NCI-H2227 (cell line): ENCODE measurements around the gene CAP1.
"Not testable (repeated sequence)": the region's sequence is repeated elsewhere in the genome, so short reads cannot be mapped to it uniquely, and the experiment has no call there.

Experiments used
- DNase-seq: peaks from one replicate; lab custom pipeline; 2025; ENCODE audit not compliant: unreplicated experiment; lab: John Stamatoyannopoulos, UW

Gene CAP1

DNA sequence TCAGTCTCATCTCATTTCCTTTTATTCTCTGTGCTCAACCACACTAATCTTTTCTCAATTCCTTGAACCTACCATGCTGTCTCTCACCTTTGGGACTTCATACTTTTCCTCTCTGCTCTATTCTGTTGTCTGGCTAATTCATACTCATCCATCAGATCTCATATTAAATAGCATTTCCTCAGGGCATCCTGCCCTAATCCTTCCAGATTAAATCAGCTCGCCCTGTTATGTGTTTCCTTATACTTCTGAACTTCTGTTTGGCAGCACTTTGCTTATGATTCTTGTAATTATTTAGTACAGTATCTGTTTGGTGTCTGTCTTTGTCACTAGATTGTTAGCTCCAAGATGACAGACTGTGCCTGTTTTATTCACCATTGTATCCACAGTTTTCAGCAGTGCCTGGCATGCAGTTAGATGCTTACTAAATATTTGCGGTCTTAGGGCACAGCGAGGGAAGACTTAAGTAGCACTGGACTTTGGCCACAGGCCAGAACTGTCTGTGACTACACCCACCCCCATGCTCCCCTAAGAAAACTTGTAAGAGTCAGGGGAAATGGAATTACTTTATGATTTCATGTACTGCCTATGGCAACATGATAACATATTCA is 9.9 kb upstream of the CAP1 start:
- no peak for DNase-seq

DNA sequence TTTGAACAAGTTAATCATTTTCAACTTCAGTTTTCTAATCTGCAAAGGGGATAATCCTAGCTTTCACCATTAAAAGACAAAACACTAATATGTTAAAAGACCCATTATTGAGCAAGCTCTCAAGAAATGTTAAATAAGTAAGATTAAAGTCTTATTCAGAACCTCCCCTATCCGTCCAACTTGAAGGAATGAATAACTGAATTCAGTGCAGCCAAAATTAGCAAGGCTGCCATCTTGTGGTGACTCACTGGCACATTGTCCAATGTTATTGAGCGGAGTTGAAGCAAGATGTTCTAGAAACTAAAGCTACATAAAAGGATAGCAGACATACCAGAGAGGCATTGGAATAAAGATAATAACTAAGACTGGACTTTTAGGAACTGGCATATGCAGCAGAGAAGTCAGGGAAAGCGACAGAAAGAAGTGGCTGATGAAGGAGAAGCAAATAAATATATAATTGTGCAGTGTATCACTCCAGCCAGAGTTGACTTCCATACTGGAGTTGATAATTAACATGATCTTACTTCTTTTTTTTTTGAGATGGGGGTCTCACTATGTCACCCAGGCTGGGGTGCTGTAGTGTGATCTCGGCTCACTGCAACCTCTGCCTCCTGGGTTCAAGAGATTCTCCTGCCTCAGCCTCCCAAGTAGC is 8.2 kb upstream of the CAP1 start:
- DNase-seq: peak; percentile 66

DNA sequence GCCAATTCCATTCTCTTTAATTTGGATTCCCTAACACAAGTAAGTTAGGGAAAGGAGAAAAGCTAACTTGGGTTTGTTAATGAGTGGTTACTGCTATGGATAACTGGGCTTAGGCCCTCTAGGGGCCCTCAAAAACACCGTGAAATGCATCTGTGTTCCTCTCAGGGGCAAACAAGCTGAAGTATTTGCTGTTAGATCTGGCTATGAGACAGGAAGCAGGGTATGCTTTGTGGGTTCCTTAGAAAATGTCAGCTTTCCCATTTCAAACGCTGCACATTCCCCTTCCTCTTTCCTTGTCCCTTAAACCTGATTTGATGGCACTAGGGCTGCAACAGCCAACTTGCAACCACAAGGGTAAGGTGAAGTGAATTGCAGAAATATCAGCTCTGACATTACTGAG is 5.7 kb upstream of the CAP1 start:
- DNase-seq: no peak

DNA sequence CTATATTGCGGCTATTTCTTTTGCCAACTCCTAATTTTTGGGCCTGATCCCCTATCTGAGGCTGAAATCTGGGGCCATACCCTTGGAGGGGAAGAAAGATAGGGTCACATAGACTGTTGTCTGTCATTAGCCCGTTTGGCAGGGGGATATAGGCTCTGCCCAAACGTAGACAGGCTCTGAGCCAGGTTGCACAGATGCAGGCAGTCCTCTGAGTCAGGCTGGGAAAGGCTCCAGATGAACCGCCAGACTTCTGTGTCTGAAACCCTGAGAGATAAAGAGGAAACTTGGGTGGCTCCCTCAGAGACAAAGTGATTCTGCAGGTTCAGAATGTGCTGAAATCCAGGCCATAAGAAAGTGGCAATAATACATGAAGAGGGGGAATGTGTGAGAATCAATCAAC is 4.0 kb upstream of the CAP1 start:
- no peak for DNase-seq

DNA sequence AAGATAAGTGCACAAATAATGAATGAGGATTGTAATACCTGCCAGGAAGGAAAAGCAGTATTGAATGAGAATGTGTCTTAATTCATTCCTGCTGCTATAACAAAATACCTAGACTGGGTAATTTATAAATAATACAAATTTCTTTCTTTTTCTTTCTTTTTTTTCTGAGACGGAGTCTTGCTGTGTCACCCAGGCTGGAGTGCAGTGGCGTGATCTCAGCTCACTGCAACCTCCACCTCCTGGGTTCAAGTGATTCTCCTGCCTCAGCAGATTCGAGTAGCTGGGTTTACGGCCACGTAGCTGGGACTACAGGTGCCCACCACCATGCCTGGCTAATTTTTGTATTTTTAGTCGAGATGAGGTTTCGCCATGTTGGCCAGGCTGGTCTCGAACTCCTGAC is 3.3 kb upstream of the CAP1 start:
- not testable (repeated sequence) for DNase-seq

DNA sequence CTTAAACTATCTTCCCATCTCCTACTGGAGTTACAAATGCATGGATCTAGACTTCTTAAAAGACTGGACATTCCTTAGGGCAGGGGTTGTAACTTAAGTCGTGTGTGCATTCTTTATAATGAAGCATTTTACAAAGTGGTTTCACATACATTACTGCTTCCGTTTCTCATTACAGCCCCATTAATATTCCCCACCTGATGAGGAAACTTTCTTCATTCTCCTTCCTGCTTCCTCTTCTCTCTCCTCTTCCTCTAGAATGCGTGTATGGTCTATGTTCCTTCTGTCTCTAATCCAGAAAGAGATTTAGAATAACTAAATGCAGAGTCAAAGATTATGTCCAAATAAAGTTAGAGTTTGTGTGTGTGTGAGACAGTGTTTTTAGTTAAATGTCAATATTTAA is 1.8 kb upstream of the CAP1 start:
- no peak for DNase-seq

DNA sequence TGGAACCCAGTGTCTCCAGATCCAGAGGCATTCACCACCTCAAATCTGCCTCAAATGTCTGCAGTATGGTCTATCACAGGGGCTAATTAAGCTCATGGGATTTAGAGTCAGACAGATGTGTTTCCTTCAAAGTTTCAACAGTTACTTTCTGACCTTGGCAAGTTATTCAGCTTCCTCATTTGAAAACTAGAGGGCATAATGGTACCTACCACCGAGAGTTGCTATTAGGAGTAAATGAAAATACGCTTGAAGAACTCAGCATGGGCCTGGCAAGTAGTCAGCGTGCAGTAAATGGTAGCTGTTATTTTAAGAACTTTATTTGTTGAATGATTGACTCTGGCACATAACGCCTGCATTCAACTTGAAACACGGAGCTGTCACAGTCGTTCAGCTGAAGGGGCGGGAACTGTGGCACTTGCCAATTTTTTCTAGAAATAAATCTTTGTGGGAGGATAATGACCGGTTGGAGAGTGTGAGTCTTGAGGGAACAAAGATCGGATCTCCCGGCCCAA is 1.2 kb upstream of the CAP1 start:
- peak; percentile 88 for DNase-seq

DNA sequence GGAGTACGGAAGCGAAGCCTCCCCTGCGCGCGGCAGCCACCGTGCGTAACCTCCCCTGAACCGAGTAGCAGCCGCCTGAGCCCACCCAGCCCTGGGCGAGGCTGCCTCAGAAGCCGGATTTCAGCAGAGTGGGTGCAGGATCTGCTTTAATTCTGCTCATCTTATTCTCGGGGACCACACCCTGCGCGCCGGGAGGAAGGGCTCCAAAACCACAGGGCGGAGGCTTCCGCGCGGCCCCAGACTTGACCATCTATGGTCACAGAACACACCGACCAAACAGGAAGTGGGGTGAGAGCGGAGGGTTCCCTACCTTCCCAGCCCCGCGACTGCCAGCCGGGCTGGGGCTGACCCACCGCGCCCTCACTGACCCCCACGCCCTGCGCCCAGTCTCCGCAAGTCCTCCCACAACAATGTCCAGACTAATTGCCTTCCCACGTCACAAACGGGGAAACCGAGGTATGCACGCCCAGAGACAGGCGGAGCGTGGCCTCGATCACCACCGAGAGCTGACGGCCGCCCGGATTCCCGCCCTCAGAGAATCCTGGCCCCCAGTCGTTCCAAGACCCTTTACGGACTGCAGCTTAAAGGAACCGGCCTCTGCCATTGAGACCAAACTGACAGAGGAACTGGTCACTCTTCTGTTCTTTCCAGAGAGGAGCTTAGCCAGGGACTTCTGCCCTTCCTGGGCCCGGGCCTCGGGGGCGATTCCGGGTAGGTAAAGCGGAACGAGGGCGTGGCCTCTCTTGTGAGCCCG is 595 bp upstream of the CAP1 start:
- DNase-seq: peak; percentile 88

DNA sequence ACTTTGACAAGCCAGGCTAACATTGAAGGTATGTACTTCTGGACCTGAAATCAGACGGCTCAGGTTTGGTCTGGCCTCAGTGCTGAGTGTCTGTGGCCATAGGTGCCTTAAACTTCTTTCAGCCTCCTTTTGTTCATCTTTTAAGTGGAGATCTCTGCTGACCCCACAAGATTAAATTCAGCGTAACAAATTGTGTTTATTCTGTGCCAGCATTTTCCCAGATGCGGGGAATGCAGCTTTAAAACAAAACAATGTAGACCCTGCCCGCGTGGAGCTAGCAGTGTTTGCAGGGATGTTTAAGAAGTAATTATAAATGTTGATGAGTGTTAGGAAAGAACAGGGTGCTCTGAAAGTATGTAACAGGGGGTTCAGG is 923 bp downstream of the CAP1 start:
- no peak for DNase-seq

DNA sequence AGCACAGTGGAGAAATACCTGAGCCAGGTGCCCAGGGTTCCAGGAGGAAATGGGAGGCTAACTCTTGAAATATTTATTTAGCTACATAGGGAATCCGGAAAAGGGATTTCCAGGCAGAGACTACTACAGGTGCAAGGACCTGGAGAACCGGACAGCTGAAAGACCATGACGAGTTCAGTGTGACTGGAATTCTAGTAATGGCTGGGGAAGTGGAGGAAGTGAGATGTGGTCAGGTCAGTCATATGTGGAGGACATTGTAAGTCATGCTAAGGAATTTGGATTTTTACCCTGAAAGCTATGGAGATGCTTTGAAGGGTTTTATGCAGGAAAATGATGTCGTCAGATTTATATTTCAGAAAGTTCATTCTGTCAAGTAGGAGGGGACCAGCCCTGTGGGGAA is 1.8 kb downstream of the CAP1 start:
- DNase-seq: no peak

DNA sequence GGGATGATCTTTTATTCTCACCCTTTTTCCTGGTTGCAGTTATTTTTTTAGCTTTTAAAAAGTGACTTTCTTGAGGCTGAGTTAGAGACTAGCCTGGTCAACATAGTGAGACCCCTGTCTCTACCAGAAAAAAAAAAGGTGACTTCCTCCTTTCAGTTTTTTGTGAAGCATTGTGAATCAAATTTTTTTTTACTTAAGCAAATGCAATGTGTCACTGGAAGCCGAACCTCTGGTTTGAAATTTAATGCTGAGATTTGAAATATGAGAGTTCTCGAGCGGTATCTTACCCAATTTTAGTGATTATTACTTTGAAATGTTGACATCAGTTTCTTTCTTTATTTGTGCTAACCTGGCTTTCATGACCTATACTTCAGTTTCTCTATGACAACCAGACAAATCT is 3.6 kb downstream of the CAP1 start:
- DNase-seq: no peak

DNA sequence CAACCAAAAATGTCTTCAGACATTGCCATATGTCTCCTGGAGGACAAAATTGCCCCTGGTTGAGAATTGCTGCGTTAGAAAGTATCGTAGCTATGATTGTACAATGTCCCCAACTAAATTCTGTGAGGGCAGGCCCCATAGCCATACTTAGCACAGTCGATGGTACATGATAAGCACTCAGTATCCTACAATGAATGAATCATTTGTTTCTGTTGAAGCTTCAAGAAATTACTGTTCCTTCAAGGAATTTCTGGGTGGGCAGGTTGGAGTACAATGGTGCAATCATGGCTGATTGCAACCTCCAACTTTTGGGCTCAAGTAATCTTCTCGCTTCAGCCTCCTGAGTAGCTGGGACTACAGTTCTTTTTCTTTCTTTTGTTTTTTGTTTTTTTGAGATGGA is 4.7 kb downstream of the CAP1 start:
- DNase-seq: no peak

DNA sequence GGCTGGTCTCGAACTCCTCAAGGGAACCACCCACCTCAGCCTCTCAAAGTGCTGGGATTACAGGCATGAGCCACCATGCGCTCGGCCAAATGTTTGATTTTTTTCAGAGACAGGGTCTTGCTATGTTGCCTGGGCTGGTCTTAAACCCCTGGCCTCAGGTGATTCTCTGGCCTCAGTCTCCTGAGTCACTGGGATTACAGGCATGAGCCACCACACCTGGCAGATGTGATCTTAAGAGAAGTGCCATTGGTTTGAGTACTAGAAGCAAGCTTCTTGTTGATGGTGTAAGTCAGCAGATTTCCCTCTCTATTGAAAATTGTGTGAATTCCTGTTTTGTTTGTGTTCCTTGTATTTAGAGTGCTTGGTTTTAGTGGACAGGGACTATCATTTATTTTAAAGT is 5.2 kb downstream of the CAP1 start:
- no peak for DNase-seq

DNA sequence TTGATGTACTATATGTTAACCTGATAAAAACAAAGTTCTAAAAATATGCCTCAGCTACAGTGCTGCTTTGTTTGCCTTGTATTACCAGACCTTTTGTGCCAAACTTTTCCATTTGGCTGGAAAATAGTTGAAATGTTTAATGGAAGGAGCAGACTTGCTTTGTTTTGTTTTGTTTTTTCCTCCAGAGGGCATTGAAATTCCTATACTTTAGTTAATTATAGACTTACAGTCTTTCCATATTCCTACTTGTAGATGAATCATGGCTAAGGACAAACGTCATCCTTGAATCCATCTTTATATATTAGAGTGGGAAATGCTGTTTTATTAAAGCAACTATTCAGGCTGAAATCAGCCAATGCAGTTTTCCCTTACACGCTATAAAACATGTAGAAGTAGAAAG is 6.7 kb downstream of the CAP1 start:
- DNase-seq: no peak

DNA sequence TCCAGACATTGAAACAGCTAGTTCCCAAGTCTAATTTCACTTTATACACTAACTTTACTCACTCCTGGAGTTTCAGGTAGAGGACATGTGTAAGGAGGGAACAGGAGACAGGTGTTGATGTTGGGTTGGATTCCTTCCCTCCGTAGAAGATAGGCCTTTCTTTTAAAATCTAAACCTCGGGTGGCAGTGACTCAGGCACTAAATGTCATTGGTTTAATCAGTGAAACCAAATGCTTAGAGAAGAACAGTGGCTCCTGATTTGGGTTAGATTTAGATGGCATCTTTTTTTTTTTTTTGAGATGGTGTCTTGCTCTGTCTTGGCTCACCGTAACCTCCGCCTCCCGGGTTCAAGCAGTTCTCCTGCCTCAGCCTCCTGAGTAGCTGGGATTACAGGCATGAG is 7.2 kb downstream of the CAP1 start:
- DNase-seq: no peak

DNA sequence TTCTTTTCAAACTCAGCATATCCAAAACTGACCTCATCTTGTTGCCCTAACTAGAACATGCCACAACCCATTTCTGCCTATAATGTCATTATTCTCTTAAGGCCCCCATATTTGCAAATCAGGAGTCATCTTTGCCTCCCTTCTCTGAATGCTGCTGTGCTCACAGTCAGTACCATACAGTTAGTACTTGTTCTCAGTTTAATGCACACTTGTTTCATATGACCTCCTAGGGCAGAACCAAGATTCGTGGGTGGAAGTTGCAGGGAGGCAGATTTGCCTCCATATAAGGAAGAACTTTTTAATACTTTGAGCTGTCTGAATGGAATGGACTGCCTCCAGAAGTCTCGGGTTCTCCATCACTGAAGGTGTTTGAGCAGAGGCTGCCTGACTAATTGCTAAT is 9.2 kb downstream of the CAP1 start:
- DNase-seq: no peak

DNA sequence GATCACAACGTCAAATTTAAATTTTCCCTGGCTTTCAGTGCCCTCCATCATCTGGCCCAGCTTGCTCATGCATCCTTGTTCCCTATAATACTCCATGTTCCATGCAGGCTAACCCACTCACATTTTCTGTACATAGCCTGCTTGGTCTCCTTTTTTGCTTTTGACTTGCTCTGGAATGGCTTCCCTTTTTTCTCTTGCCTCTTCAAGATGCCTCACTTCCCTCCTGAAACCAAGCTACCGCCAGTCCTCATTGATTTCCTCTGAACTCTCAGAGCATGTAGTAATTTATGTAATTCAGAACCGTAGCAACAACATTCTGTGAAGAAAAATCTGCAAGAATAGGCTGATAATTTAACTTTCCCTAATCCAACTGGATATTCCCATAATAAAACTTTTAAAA is 10.3 kb downstream of the CAP1 start:
- no peak for DNase-seq

DNA sequence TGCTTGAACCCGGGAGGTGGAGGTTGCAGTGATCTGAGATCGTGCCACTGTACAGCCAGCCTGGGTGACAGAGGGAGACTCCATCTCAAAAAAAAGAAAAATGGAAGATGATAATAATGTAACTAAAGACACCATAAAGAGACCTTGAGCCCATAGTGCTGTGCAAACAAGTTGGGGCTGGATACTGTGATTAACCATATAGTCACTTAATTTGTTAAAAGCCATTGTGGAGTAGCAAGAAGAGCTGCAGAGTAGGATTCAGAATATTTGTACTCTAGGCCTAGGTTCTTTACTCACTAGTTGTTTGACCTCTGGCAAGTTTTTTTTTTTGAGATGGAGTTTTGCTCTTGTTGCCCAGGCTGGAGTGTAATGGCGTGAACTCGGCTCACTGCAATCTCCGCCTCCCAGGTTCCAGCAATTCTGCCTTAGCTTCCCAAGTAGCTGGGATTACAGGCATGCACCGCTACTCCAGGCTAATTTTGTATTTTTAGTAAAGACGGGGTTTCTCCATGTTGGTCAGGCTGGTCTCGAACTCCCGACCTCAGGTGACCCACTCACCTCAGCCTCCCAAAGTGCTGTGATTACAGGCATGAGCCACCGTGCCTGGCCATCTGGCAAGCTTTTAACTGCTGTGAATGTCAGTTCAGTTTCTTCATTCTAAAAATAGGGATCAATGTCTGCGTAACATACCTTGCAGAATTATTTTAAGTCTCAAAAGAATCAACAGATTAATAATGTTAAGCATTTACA is 12.8 kb downstream of the CAP1 start:
- DNase-seq: no peak

DNA sequence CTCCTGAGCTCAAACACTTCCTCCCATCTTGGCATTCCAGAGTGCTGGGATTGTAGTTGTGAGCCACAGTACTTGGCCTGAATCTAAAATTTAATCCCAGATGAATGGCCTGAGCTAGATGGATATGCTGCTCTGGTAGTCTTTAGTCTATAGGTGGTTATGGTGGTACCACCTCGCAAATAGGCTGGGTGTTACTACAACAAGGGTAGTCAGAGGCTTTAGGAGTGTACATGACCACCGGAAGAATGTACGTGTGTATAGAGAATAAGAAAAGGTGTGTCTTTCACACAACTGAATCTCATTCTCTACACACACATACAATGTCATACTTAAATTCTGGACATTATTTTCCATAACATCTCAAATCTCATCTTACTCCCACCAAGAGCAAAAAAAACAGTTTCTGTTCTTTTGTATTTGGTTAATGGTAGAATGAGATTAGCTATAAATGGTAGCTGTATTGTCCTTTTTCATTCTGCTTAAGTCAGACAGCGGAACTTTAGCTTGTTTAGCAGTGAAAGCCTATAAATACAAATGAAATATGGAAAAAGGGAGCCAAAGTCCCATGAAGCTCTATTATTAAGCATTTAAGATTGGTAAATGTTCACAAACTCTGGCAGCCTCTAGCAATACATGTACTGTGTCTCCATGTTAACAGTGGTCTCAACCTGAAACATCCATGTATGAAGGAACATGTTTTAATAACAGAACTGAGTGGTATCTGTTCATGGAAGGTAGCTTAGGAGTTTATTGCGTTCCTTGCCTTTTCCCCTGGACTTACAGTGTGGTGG is 16.2 kb downstream of the CAP1 start:
- no peak for DNase-seq

DNA sequence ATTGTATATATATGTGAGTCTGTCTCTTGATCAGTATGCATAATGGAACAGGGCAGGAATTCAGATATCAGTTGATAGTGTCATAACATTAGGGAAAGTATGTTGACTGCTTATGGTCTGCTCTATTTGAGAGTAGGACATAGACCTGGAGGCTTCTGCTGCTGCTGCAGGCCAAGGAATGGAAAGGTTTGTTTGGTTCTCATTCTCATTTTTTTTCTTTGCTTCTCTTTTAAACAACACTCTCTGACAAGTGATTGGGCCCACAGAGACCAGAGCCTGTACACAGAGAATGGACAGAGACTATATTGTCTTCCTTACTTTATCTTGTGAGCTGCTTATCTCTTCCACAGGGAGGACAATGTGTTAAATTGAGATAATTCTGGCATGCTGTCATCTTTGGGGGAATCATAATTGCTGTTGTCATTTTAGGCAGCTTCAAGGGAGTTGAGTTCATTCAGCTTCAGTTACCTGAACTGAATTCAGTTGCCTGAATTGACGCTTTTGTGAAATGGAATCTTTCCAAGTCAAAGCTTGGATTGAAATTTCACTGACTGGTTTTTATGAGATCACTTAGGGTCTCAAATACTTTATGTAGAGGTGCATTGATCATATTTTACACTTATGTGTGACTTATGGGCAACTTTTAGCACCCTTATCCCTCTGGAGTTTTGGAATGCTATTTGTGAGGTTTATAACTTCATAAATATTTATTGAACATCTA is 16.9 kb downstream of the CAP1 start:
- no peak for DNase-seq
